HS-5 (cell line): ENCODE results near the gene REXO4.

Experiments
- DNase-seq: peaks from one replicate; pipeline ENCODE4 v3.0.0-alpha.2; 2012; ENCODE audit warnings: low read depth

Gene REXO4

DNA sequence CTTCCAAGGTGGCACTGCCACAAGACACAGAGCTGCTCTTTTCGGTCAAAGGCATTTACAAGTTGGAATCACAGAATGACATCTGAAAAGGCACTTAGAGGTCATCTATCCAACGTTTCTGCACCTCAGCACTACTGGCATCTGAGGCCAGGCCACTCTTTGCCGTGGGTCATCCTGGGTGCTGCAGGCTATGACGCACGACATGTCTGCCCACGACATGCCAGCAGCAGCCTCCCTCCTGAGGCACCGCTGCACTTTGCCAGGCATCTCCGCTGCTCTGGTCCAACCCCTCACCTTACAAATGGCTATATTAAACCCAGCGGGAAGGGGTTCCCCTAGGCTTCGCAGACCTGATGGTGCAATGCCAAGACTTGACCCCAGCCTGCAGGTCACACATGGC, 50.0 kb downstream of the REXO4 start:
- DNase-seq, result no peak

DNA sequence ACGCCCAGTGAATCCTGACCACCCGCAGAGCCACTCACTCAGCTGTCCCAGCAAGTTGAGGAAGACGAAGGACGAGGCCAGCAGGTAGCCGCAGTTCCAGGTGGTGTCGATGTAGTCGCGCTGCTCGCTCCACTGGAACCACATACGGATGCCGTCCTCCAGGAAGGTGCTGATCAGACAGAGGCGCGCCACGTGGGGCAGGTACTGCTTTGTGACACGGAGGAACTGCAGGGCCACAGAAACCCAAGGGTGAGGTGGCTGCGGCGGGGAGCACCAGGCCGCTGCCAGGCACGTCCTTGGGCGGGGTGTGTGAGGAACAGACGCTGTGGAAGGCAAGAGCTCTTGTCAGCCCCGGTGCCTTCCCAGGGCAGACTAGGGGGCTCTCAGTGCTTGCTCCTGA, 50.6 kb downstream of the REXO4 start:
- no peak for DNase-seq

DNA sequence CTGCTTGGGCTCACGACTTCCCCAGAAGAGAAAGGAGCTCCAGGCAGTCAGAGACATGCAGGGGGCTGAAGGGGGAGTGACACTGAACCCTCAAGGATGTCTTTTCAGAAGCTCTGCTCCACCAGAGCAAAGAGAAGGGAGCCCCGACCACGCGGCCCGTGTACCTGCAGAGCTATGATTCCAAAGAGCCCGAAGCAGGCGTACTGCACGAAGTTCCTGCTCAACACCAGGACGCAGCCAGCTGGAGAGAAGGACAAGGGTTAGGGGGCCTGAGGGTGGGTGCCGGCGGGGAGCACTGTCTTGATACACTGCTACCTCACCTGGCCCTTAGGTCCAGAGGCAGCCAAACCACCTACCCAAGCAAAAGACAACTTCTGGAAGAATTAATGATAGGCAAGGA, 51.4 kb downstream of the REXO4 start:
- DNase-seq, result no peak

DNA sequence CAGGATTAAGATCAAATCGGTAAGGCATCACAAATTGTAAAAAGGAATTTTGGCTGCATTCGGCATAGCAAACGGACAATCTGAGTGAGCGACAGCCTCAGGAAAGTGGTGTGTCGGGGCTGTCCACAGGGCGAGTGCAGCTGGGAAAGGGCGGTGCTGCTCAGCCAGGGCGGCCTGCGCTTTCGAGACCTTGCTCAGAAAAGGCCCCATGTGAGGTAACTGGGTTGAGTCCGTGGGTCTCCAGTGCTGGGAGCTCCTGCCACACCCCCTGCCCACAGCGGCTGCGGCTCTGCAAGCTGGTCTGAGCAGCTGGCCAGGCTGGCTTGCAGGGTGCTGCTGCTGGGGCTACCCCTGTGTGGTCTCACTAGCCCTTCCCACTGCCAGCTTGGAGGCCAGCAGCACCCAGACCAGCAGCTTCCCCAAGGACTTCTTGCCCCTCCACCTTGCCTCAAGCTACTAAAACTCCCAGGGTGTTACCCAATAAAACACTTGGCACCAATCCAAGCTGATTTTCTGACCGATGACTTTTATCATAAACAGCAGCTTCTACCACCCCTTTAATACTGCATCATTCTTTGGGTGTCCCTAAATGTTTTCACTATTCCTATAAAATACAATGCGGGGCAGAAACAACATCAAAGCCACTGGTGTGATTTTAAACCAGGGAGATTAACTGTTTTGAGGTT, 55.3 kb downstream of the REXO4 start:
- DNase-seq, result no peak

DNA sequence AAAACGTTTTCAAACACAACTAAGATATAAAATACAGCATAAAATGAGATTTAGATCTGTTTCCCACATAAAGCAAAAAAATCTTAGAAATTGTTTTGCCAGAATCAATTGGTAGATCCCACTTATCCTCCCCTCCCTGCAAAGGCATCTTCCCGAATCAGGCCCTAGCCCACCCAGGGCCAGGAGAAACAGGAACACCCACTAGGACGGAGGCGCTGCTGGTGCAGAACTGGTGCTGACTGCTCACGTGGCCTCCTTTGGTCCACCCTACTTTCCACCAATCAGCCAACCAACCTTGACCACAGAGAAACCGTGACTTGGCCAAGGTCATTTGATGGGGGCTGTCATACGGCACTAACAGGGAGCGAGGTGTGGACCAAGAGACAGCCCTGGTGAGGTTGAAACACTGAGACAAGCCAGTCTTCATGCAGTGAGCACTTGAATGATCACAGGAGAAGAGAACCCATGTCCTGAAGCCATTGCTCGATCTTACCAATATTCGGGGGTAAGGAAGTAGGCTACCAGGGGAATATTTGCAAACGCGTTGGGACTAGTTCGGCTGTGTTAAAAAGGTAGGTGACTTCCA, 56.2 kb downstream of the REXO4 start:
- DNase-seq, result no peak

DNA sequence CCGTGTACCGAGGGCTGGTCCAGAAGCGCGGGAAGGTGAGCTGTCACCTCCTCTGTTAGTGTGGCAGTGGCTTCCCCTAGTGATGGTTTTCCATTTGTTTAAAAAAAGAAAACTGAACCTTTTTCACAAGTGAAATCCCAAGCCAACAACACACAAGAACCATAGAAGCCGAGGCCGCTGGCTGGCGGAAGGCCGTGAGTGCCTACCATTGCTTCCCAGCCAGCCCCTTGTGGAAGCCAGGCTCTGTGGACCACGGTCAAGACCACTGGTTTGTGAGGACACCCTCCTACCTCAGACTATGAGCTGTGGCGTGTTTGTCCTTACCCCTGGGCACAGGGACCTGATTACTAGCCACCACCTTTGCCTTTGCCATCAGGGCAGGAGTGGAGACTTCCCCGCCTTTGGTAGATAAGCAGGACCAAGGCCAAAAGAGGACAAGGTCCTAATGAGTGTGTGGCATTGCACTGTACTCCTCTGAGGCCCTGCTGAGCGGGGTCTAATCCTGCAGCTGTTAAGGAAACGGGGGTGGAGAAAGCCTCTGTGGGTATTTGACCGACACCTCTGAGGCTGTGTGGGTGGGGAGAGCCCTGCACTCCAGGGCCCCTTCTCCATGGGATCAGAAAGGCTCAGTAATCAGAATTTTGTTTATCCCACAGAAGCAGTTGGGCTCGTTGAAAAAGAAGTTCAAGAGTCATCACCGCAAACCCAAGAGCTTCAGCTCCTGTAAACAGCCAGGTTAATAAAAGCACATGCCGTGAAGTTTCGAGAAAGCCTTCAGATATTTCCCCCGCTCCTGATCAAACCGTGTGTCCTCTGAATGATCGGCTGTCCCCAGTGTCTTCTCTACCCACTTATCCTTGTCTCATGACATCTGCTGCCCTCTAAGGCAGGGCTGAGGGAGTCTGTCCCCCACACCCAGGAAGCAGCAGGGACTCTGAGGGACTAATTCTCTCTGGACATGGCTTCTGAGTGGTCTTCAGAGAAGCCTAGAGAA, 57.1 kb downstream of the REXO4 start:
- no peak for DNase-seq

DNA sequence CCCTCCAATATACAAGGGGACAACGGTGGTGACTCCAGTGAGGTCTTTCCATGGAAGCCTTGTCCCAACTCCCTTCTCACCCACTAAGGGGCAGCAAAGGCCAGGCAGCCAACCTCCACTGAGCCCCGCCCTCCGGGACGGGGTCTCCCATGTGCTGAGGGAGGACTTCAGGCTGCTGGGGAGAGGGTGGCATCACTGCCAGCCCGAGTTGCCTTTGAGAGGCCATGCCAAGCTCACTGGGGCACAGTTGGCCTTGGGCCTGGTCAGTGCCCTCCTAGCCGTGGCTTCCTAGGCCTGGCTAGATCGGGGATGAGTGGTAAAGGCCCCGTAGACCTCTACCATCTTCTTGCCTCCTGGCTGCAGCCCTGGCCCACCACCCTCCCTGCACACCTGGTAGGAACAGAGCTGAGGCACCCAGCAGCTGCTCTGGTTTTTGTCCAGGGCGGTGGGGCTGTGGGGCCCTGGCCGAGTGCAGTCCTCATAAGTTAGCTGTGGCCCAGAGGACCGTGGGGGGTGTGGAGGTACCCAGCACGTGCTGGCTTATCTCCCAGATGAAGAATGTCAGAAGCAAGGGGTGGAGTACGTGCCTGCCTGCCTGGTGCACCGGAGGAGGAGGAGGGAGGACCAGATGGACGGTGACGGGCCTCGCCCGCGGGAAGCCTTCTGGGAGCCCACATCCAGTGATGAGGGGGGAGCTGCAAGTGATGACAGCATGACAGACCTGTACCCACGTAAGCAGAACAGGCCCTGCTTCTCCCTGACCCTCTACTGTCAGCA, 58.2 kb downstream of the REXO4 start:
- DNase-seq, result no peak

DNA sequence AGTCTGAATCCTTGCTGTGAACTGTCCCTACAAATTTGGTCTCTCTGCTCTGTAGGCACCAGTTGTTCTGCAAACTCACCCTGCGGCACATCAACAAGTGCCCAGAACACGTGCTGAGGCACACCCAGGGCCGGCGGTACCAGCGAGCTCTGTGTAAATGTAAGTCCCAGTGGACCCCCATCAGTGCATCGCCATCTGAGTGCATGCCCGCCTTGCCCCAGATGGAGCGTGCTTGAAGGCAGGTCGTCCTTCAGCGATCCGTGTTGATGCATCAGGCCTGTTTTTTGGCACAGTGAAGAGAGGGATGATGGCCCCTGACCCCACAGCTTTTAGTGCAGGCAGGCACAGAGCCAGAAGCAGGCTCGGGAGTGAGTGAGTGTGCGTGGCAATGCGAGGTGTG, 60.2 kb downstream of the REXO4 start:
- no peak for DNase-seq

DNA sequence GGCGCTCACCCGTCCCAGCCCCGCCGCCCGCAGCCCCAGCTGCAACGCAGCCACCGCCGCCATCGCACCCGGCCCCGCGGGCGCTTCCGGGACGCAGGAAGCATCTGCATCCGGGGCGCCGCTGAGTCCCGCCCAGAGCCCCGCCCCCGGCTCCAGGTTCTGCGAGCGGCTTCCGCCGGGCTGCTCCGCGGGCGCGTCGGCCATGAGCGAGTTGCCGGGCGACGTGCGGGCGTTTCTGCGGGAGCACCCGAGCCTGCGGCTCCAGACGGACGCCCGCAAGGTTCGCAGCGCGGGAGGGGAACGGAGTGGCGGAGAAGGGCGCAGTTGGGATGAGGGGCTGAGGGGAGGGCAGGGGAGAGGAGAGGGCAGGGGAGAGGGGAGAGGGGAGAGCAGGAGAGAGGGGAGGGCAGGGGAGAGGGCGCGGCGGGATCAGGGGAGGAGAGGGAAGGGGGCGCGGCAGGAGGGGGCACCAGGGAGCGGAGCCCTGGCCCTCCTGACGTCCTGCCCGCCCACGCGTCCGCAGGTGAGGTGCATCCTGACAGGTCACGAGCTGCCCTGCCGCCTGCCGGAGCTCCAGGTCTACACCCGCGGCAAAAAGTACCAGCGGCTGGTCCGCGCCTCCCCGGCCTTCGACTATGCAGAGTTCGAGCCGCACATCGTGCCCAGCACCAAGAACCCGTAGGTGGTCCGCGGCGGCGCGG, 61.3 kb downstream of the REXO4 start, which contains the start of the genes SURF1 and SURF2:
SURF1 (minus strand) TSS at position 97 of the 701 bp plus-strand sequence; CDS start at position 63, 34 bp downstream.
SURF2 (plus strand) TSS at position 160 of the 701 bp plus-strand sequence; CDS start at position 203, 43 bp downstream.
- no peak for DNase-seq
